GM21381 (cell line): ENCODE results near the gene WNK1.

Experiments used
- ATAC-seq: cut with Tn5 transposase; IDR thresholded peaks from one replicate; pipeline ENCODE4 v1.9.1; 2021; ENCODE audit warnings: mild to moderate bottlenecking, moderate library complexity; ENCODE audit not compliant: unreplicated experiment

Gene WNK1

DNA sequence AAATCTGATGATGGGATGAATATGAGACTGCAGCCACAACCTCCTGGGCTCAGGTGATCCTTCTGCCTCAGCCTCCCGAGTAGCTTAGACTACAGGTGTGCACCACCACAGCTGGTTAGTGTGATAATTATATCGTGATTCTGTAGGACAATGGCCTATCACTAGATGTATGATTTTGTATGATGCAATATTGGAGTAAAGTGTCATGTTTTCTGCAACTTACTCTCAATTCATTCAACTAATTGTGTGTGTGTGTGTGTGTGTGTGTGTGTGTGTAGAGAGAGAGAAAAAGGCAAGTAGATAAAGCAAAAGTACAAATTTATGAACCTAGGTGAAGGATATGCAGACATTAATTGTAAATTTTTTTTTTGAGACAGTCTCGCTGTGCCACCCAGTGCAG lies 186.4 kb downstream of the WNK1 start:
- no peak for ATAC-seq

DNA sequence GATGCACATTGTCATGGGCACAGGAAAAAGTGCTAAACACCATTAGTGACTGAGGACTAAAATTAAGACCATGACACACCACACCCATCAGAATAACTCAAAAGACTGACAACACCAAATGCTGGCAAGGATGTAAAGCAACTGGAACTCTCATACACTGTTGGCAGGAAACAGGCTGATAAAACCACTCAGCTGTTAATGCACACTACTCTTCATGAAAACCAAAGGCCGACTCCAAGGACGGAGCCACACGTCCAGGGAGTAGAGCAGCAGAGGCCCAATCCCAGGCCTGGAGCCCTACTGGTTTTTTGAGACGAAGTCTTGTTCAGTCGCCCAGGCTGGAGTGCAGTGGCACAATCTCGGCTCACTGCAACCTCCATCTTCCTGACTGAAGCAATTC lies 190.7 kb downstream of the WNK1 start:
- ATAC-seq, result no peak

DNA sequence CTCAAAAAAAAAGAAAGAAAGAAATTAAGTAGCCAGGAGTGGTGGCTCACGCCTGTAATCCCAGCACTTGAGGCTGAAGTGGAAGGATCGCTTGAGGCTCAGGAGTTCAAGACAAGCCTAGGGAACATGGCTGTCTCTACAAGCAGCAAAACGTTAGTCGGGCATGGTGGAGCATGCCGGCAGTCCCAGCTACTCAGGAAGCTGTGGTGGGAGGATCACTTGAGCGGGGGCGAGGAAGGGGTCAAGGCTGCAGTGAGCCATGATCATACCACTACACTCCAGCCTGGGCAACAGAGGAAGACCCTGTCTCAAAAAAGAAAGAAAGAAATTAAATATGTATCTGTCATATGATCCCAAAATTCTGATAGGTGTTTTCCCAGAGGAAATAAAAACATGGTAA lies 191.8 kb downstream of the WNK1 start:
- no peak for ATAC-seq

DNA sequence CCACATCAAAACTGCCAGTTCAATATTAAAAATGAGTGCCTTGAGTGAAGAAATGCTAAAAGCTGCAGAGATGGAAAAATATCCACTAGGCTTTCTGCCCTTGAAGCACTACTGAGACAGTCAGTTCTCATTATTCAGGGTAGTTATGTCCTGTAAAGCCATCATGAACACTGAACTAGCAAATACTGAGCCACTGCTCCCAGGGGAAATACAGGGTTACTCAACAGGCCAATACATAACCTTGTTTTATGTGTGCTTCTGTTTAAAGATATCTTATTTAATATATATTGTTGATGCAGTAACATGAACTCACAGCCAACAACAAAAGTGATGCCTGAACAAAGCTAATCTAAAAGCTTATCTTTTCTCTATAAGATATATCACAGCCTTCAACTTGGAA lies 193.8 kb downstream of the WNK1 start:
- ATAC-seq, result no peak

DNA sequence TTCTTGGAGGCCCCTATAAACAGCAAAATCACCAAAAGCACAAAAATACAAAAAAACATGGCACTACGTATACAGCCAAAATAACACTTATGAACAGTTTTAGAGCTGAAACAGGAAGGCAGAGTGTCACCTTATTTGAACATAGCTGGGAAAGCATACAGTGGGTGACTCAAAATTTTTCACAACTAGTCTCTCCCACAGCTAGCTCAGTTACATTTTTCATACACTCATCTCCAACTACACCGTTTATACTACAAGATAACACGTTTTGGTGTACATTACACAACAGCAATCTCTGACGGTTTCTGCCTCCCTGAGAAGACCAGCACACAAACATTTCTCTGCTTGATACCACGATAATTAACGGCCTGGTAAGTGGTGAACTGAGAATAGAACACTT lies 194.3 kb downstream of the WNK1 start:
- ATAC-seq, result no peak

DNA sequence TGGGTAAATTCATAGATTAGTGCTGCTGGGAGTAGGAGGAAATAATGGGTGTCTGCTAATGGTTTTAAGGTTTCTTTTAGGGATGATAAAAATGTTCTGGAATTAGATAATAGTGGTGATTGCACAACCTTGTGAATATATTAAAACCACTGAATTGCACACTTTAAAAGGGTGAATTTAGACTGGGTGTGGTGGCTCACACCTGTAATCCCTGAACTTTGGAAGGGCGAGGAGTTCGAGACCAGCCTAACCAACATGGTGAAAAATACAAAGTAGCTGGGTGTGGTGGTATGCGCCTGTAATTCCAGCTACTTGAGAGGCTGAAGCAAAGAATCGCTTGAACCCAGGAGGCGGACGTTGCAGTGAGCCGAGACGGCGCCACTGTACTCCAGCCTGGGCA lies 195.9 kb downstream of the WNK1 start:
- ATAC-seq, result no peak

DNA sequence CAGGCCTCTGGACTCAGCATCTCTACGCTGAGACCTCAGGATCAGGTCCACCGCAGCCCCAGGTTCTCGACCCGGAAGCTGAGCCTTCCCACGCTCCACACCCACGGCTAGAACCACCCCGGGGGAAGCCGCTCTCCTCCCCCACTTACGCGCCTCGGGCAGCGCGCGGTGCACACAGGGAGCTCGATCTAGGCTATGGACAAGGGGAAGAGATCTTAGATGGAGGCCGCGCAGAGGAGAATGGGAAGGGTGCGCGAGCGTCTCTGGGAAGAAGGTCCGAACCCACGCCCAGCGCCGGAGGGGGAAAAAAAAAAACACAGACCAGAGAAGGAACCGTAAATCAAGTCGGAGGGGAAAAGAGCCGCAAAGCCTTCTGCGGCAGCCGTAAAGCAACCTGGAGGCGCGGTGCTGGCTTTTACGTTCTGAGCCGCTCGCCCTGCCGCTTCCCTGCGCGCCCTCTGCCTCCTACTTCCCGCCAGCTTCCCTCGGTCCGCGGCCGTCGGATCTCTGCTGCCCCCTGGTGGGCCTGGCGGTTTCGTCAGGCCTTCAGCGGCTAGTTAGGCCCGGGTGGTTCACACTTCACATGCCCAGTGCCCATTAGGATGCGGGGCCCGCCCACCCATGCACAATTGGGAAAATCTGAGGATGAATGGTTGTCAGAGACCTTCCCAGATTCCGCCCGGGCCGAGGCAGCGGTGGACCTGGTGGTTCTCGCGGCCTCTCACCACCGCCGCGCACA lies 197.2 kb downstream of the WNK1 start, which contains the start of gene RAD52:
Gene RAD52, minus strand, starts transcription at position 242 of the 739 bp plus-strand sequence. CDS start 16,636 bp downstream, outside the sequence.
- peak; percentile 87 for ATAC-seq

DNA sequence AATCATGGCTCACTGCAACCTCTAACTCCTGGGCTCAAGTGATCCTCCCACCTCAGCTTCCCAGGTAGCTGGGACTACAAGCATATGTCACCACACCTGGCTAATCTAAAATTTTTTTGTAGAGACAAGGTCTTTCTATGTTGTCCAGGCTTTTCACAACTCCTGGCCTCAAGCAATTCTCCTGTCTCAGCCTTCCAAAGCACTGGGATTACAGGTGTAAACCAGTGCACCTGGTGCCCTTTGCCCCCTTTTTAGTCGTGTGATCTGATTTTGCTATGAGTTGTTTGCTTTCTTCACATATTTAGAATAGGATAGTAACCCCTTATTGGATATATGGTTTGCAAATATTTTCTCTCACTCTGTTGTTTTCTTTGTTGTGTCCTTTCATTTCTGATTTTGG lies 198.8 kb downstream of the WNK1 start:
- no peak for ATAC-seq

DNA sequence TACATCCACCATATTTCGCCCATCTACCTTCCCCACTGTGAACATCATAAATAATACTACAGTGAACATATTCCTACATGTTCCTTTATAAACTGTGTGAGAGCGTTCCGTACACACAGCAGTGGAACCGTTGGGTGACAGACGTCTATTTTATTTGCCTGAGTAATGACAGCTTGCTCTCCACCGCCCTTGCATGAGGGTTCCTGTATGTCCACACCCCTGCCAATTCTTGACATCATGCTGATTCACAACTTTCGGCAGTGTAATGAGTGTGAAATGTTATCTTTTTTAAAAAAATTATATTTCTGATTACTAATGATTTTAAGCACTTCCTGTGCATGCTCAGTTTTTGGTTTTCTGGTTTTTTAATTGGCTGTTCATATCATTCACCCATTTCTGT lies 201.4 kb downstream of the WNK1 start:
- no peak for ATAC-seq

DNA sequence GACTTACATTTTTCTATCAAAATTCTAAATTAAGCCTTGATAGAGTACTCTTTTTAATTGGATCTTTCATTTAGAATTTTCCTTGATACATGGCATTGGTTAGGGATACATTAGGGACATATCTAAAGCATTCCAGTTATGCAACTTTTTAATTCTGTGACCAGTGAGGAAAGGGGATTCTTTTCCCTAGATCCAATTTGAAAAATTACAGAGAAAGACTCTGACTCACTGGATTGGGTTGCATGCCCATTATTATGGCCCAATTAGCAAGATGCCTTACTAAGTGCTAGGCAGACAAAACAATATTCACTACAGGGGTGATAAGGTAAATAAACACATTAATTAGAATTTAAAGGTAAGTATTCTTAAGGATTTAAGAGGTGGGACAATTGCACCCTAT lies 202.4 kb downstream of the WNK1 start:
- no peak for ATAC-seq

DNA sequence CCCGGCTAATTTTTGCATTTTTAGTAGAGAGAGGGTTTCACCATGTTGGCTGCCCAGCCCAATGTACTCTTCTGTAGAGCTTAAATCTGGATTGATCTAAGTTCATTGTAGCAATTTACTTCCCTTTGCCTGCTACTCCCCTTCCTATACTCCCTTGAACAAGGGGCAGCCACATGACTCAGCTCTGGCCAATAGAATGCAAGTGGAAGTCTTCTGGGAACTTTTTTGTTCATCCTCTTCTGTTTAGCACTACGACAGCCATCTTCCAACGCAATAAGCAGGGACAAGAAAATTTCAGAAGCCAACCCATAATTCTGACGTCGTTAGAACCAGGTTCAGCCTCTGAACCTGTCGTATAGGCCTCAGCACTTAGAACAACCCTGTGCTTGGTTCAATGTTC lies 203.6 kb downstream of the WNK1 start:
- no peak for ATAC-seq

DNA sequence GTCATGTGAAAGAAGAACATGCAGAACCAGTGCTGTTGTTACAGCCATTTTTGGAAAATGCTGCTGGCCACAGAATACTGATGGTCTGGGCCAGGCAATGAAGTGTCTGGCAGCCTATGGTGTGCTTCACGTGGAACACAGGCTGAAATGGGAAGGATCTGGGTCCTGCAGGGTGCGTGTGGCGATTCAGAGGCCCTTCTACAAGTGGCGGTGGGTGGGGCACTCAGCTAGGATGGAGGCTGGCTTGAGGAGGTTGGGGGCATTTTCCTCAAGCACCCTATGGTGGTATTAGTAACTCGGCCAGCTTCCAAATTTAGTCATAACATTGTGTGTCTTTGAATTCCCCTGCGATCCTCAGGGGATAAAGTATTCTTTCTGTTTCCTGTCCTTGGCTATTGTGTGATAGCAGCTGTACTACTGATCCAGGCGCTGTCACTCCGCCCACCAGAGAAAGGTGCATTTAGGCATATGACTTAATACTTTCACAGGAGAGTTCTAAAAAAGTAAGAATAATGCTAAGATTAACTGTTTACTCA lies 206.3 kb downstream of the WNK1 start:
- peak; percentile 57 for ATAC-seq
